Measurements from ENCODE around the gene MRPL32.

The MRPL32 gene

DNA sequence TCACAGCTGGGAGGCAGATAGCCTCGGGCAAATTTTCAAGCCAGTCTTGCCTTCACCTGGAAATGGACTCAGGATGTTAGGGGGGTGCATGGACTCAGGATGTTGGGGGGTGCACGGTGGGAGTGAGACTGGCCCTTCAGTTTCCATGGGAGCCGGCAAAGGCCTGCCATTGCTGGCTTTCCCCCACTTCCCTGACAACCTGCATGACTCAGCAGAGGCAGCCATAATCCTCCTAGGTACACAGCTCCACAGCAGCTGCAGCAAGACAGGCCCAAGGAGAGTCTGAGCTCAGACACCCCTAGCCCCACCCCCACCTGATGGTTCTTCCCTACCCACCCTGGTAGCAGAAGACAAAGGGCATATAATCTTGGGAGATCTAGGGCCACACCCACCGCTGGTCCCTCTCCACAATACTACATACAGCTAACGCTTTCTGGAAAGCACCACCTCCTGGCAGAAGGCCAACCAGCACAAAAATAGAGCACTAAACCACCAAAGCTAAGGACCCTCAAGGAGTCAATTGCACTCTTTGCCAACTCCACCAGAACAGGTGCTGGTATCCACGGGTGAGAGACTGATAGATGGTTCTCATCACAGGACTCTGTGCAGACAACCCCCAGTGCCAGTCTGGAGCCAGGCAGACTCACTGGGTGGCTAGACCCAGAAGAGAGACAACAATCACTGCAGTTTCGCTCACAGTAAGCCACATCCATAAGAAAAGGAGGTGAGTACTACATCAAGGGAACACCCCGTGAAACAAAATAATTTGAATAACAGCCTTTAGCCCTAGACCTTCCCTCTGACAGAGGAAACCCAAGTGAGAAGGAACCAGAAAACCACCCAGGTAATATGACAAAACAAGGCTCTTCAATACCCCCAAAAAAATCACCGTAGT lies 38.6 kb upstream of the MRPL32 start:
- TF ChIP-seq NFIC (IDR thresholded peaks at IDR 0.05) (no peak), TAF1 (IDR thresholded peaks at IDR 0.05; ENCODE audit: low read depth) (no peak), YY1 (IDR thresholded peaks at IDR 0.05; ENCODE audit: low read depth) (no peak), TEAD4 (IDR thresholded peaks at IDR 0.05) (no peak), FOXM1 (IDR thresholded peaks at IDR 0.05; ENCODE audit: borderline replicate concordance, low read depth) (no peak), ZBTB7A (IDR thresholded peaks at IDR 0.05; ENCODE audit: low read depth) (no peak), EP300 (IDR thresholded peaks at IDR 0.05; ENCODE audit: borderline replicate concordance) (no peak), TCF12 (IDR thresholded peaks at IDR 0.05; ENCODE audit: low read depth) (no peak), CEBPB (IDR thresholded peaks at IDR 0.05) (no peak), EGR1 (IDR thresholded peaks at IDR 0.05) (no peak), CREB1 (IDR thresholded peaks at IDR 0.05; ENCODE audit: low read depth) (no peak), RAD21 (IDR thresholded peaks at IDR 0.05; ENCODE audit: low read depth) (no peak)
- TF ChIP-seq, protein P1, sequence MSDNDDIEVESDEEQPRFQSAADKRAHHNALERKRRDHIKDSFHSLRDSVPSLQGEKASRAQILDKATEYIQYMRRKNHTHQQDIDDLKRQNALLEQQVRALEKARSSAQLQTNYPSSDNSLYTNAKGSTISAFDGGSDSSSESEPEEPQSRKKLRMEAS (IDR thresholded peaks at IDR 0.05) = no peak
- TF ChIP-seq, protein P2, sequence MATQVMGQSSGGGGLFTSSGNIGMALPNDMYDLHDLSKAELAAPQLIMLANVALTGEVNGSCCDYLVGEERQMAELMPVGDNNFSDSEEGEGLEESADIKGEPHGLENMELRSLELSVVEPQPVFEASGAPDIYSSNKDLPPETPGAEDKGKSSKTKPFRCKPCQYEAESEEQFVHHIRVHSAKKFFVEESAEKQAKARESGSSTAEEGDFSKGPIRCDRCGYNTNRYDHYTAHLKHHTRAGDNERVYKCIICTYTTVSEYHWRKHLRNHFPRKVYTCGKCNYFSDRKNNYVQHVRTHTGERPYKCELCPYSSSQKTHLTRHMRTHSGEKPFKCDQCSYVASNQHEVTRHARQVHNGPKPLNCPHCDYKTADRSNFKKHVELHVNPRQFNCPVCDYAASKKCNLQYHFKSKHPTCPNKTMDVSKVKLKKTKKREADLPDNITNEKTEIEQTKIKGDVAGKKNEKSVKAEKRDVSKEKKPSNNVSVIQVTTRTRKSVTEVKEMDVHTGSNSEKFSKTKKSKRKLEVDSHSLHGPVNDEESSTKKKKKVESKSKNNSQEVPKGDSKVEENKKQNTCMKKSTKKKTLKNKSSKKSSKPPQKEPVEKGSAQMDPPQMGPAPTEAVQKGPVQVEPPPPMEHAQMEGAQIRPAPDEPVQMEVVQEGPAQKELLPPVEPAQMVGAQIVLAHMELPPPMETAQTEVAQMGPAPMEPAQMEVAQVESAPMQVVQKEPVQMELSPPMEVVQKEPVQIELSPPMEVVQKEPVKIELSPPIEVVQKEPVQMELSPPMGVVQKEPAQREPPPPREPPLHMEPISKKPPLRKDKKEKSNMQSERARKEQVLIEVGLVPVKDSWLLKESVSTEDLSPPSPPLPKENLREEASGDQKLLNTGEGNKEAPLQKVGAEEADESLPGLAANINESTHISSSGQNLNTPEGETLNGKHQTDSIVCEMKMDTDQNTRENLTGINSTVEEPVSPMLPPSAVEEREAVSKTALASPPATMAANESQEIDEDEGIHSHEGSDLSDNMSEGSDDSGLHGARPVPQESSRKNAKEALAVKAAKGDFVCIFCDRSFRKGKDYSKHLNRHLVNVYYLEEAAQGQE (IDR thresholded peaks at IDR 0.05; ENCODE audit: low read depth) = no peak

DNA sequence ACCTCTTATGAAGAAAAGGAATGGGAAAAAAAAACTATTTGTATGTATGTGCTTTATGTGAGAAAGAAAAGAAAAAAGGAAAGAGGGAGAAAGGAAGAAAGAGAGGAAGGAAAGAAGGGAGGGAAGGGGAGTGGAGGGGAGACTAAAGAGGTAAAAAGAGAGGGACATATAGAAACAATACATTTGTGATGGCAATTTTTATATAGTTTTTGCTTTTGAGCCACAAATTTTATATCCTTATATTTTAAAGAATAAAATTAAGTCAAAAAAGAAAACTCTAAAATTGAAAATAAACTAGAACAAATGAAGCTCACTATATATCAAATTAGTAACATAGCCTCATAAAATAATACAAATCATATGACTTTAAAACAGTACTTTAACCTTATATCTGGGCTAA lies 31.3 kb upstream of the MRPL32 start:
- TF ChIP-seq TCF12 (IDR thresholded peaks at IDR 0.05; ENCODE audit: low read depth) (no peak), CEBPB (IDR thresholded peaks at IDR 0.05) (no peak), CREB1 (IDR thresholded peaks at IDR 0.05; ENCODE audit: low read depth) (no peak), YY1 (IDR thresholded peaks at IDR 0.05; ENCODE audit: low read depth) (no peak), ZBTB7A (IDR thresholded peaks at IDR 0.05; ENCODE audit: low read depth) (no peak), TAF1 (IDR thresholded peaks at IDR 0.05; ENCODE audit: low read depth) (no peak), RAD21 (IDR thresholded peaks at IDR 0.05; ENCODE audit: low read depth) (no peak), EP300 (IDR thresholded peaks at IDR 0.05; ENCODE audit: borderline replicate concordance) (no peak), NFIC (IDR thresholded peaks at IDR 0.05) (no peak), FOXM1 (IDR thresholded peaks at IDR 0.05; ENCODE audit: borderline replicate concordance, low read depth) (no peak), TEAD4 (IDR thresholded peaks at IDR 0.05) (no peak), EGR1 (IDR thresholded peaks at IDR 0.05) (no peak)
- TF ChIP-seq, protein P3, sequence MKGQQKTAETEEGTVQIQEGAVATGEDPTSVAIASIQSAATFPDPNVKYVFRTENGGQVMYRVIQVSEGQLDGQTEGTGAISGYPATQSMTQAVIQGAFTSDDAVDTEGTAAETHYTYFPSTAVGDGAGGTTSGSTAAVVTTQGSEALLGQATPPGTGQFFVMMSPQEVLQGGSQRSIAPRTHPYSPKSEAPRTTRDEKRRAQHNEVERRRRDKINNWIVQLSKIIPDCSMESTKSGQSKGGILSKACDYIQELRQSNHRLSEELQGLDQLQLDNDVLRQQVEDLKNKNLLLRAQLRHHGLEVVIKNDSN (IDR thresholded peaks at IDR 0.05) = no peak
- TF ChIP-seq, protein P1 (IDR thresholded peaks at IDR 0.05) = no peak
- TF ChIP-seq, protein P2 (IDR thresholded peaks at IDR 0.05; ENCODE audit: low read depth) = no peak

DNA sequence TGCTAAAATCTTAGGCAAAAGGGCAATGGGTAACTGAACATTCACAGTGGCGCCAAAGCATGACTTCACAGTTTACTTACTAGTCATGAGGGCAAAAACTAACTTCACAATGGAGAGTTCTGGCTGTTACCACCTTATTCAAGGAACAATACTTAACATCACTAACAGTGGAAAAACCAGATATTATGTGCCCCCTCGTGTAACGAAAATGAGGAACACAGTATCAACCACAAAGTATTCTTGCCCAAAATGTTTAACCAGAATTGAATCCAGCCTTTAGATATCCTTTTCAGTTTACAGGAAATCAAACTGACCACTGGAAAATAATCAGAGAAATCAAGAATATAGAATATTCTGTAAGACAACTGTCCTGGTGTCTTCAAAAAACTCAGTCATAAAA lies 29.8 kb upstream of the MRPL32 start:
- TF ChIP-seq RAD21 (IDR thresholded peaks at IDR 0.05; ENCODE audit: low read depth) = no peak
- TF ChIP-seq, protein P3 (IDR thresholded peaks at IDR 0.05) = no peak
- TF ChIP-seq EGR1 (IDR thresholded peaks at IDR 0.05) = no peak

DNA sequence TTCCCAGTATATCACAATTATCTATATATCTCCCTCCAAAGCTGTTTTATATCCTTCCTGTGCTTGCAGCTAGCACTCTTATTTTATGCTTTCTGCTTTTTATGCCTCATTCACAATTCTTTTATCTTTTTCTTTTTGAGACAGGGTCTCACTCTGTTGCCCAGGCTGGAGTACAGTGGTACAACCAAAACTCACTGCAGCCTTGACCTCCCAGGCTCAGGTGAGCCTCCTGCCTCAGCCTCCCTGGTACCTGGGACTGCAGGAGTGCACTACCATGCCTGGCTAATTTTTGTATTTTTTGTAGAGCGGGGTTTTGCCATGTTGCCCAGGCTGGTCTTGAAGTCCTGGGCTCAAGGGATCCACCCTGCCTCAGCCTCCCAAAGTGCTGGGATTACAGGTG lies 26.0 kb upstream of the MRPL32 start:
- TF ChIP-seq, protein P2 (IDR thresholded peaks at IDR 0.05; ENCODE audit: low read depth) = no peak
- TF ChIP-seq, protein P1 (IDR thresholded peaks at IDR 0.05) = no peak
- TF ChIP-seq TAF1 (IDR thresholded peaks at IDR 0.05; ENCODE audit: low read depth) (no peak), TCF12 (IDR thresholded peaks at IDR 0.05; ENCODE audit: low read depth) (no peak)
